Nephron progenitor cell (in vitro differentiated cells): ENCODE data around the gene PNMA6F.

Experiments used
- DNase-seq: peaks from one replicate; pipeline ENCODE4 v3.0.0; 2021
- H3K27ac Mint-ChIP-seq: 2 replicates; pipeline ENCODE4 v1.8.0; 2021; ENCODE audit warnings: mild to moderate bottlenecking, moderate library complexity, mixed read lengths
- H3K27me3 Mint-ChIP-seq: 2 replicates; pipeline ENCODE4 v1.8.0; 2021; ENCODE audit warnings: mild to moderate bottlenecking, low read depth, mixed read lengths; ENCODE audit not compliant: poor library complexity
- H3K36me3 Mint-ChIP-seq: 2 replicates; pipeline ENCODE4 v1.8.0; 2021; ENCODE audit warnings: low read depth, mixed read lengths
- H3K4me1 Mint-ChIP-seq: 2 replicates; pipeline ENCODE4 v1.8.0; 2021; ENCODE audit warnings: mixed read lengths
- H3K4me3 Mint-ChIP-seq: 2 replicates; pipeline ENCODE4 v1.8.0; 2021; ENCODE audit warnings: mild to moderate bottlenecking, moderate library complexity, mixed read lengths
- H3K9me3 Mint-ChIP-seq: 2 replicates; pipeline ENCODE4 v1.8.0; 2021; ENCODE audit warnings: mild to moderate bottlenecking, moderate library complexity, mixed read lengths
- TF ChIP-seq, protein P1 (sequence below): fragments of 200-600 bp; sonication (generic); IDR thresholded peaks from 2 replicates; pipeline ENCODE4 v1.5.0; 2021; ENCODE audit warnings: antibody characterized with exemption

PNMA6F gene

DNA sequence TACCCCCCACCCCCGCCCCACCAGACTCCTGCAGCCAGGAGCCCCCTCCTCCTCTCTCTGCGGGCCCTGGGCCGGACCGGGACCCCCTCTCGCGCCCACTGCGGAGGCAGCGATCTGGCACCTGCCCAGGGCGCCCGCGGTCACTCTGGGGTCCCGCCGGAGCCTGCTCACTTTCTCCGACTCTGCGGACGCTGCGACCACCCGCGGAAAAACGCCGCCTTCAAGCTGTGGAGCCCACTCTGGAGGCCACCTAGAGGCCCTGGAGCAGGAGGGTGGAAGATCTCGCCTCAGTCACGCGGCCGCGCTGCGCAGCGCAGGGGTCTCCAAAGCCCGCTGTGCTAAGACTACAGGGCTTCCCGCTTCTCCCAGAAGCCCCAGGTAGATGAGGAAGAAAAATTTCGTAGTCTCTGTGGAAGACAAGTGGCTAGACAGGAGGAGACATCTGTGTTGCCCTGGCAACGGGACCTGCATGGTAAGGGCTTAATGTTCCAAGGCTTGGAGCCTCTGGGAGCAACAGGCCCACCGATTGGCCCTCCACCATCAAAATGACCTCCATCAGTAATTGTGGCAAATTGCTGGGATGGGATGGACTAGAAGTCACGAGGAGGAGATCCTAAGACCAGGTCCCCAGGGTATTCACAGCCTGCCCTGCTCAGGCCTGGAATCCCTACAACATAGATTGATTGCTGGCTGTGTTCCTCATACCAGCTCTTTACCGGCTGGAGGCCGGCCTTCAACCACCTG lies at the start of gene PNMA6F:
Gene PNMA6F (minus strand): TSS at position 387 of the 744 bp plus-strand sequence. CDS start 1,093 bp downstream, outside the sequence.
- Mint-ChIP-seq H3K4me1 (peaks cover 5% of the 10 kb centered on the region), H3K9me3 (peaks cover 68% of the 10 kb centered on the region), H3K36me3 (no peaks in the 10 kb centered on the region), H3K4me3 (peak within 1 kb of the TSS; percentile 74), H3K27ac (no peak within 1 kb of the TSS), H3K27me3 (peaks cover 51% of the 10 kb centered on the region)
- no peak for DNase-seq
- TF ChIP-seq, protein P1, sequence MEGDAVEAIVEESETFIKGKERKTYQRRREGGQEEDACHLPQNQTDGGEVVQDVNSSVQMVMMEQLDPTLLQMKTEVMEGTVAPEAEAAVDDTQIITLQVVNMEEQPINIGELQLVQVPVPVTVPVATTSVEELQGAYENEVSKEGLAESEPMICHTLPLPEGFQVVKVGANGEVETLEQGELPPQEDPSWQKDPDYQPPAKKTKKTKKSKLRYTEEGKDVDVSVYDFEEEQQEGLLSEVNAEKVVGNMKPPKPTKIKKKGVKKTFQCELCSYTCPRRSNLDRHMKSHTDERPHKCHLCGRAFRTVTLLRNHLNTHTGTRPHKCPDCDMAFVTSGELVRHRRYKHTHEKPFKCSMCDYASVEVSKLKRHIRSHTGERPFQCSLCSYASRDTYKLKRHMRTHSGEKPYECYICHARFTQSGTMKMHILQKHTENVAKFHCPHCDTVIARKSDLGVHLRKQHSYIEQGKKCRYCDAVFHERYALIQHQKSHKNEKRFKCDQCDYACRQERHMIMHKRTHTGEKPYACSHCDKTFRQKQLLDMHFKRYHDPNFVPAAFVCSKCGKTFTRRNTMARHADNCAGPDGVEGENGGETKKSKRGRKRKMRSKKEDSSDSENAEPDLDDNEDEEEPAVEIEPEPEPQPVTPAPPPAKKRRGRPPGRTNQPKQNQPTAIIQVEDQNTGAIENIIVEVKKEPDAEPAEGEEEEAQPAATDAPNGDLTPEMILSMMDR: no peak

DNA sequence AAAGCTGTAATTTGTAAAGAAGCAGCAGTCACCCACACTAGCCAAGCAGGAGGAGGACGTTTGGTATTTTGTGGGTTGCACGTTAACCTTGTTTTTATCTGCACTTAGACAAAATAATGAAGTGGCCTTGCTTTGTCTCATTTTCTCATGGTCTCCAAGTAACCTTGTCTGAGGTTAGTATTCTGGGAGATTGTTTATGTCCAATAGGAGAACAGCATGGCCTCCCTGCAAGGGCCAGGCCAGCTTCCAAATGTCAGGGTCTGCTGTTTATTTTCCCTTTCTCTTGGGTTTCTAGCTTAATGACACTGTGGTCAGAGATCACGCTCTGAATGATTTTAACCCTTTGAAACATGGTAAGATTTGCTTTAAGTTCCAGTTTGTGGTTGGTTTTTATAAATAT lies 49.7 kb upstream of the PNMA6F start:
- TF ChIP-seq, protein P1: no peak
- Mint-ChIP-seq H3K9me3 (peaks cover 80% of the 10 kb centered on the region), H3K4me3 (no peak overlapping the region), H3K36me3 (no peaks in the 10 kb centered on the region), H3K27ac (no peak overlapping the region), H3K27me3 (peaks cover 5% of the 10 kb centered on the region), H3K4me1 (peaks cover 23% of the 10 kb centered on the region)
- no peak for DNase-seq

DNA sequence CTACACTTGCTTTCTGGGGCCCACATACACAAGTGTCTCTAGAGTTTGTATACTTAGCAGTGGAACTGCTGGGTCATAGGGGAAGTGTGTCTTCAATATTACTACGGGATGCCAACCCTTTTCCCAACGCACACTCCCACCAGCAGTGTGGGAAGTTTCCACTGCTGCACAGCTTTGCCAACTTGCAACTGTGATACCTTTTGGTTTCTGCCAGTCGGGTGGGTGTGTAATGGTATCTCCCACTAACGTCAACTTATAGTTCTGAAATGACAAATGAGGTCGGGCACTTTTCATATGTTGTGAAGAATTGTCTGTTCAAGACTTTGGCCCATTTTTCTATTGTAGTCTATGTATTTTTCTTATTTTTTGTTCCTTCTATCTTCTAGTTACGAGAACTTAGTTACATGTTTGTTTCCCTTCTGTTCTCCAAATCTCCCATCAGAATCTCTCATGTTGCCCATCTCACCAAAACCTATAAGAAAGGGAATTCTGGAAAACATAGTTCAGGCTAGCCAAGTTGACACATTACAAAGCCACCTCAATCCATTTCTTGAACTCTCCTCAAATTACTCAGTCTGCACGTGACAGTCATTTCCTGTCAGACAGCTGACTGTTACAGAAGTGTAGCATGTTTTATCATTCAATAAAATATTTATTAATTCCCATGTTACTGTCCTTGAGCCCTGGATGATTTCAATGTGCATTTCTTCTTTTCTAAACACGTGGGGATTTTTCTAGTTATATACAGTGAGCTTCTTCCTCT lies 48.9 kb upstream of the PNMA6F start:
- DNase-seq: no peak
- Mint-ChIP-seq H3K4me3 (no peak overlapping the region), H3K27me3 (peaks cover 8% of the 10 kb centered on the region)

DNA sequence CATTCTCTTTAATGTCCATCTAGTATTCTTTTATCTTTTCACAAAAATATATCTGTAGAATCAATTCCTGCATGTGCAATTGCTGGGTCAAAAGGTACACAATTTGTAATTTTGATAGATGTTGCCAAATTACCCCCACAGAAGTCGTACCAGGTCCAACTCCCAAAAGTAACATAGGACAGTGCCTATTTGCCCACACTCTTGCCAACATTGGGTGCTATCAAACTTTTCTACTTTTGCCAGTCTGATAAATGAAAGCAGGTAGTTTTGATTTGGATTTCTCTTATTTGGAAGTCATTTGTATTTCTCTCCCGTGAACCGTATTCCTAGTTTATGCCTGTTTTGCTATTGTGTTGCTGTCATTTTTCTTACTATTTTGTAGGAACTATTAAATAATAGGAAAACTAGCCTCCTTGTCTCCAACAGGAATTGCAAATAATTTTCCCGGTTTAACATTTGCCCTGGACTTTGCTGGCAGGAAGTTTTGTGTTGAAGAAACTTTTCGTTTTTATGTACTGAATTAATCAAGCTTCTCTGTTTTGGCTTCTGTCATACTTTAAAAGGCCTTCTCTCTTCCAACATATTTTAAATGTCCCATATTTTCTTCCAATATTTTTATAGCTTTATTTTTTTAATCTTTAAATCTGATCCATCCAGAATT lies 45.4 kb upstream of the PNMA6F start:
- Mint-ChIP-seq H3K4me3 (no peak overlapping the region), H3K9me3 (peaks cover 57% of the 10 kb centered on the region), H3K27ac (no peak overlapping the region), H3K27me3 (peaks cover 21% of the 10 kb centered on the region), H3K36me3 (no peaks in the 10 kb centered on the region), H3K4me1 (peaks cover 15% of the 10 kb centered on the region)
- TF ChIP-seq, protein P1: no peak
- DNase-seq: no peak

More for the DNA sequence above, 48.9 kb upstream of the PNMA6F start:
- Mint-ChIP-seq H3K4me1 (peaks cover 23% of the 10 kb centered on the region), H3K27ac (no peak overlapping the region), H3K9me3 (peaks cover 80% of the 10 kb centered on the region), H3K36me3 (no peaks in the 10 kb centered on the region)
- TF ChIP-seq, protein P1: no peak

DNA sequence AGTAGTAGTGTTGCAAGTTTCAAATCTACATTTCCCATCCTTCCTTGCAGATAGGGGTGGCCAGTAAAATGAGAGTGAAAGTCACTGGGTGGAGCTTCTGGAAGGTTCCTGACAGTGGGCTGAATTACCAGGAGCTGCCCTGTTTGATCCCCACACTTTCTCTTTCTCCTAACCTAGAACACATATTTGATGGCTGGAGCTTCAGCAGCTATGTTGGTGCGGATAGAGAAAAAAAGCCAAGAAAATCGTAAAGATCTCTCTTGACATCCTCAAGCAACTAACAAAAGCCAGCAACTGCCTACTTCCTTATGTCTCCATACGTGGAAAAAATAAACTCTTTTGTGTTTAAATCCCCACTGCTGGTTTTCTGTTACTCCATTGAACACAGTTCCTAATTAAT lies 44.6 kb upstream of the PNMA6F start:
- no peak overlapping the region for H3K27ac Mint-ChIP-seq
- DNase-seq: no peak
- TF ChIP-seq, protein P1: no peak
- H3K4me3 Mint-ChIP-seq: no peak overlapping the region
- peaks cover 49% of the 10 kb centered on the region for H3K9me3 Mint-ChIP-seq
- peaks cover 21% of the 10 kb centered on the region for H3K27me3 Mint-ChIP-seq
- H3K36me3 Mint-ChIP-seq: no peaks in the 10 kb centered on the region
- peaks cover 8% of the 10 kb centered on the region for H3K4me1 Mint-ChIP-seq
